Measurements from ENCODE around the gene PODXL2.
"Not testable (repeated sequence)": the region's sequence is repeated elsewhere in the genome, so short reads cannot be mapped to it uniquely, and the experiment has no call there.

Gene PODXL2

DNA sequence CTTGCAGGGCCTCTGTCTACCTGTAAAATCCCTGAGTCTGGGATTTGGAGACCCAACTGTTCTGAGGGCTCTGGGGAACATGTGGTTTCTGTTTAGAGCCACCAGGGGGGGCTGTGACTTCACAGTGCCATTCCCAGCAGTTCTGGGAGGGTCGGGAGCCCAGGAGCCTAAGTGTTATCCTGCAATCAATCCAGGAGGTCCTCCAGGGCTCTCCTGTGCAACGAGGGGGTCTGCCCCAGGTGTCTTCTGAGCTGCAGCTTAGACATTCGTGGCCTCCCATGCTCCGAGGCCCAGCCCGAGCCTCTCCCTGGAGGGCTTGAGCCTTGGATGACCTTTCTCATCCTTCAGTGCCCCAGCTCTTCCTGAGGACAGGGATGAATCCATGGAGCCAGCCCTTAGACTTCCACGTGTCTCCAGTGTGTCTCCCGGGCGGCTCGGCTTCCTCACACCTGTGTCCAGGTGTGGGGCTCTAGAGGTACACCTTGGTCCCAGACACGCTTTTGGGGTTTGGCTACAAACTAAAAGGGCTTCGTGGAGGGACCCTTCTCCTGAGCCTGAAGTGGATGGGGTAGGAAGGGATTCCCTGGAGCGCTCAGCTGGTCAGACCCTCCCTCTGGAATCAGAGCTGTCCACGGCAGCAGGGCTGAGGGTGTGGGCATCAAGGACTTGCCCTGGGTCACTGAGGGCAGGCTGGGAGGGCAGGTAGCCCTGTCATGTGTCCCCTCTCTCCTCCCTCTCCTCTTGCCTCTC lies 23.4 kb downstream of the PODXL2 start:
- DNase-seq (ENCODE audit: low read depth, low spot score), result no peak
- no peak overlapping the region for H3K27ac ChIP-seq

DNA sequence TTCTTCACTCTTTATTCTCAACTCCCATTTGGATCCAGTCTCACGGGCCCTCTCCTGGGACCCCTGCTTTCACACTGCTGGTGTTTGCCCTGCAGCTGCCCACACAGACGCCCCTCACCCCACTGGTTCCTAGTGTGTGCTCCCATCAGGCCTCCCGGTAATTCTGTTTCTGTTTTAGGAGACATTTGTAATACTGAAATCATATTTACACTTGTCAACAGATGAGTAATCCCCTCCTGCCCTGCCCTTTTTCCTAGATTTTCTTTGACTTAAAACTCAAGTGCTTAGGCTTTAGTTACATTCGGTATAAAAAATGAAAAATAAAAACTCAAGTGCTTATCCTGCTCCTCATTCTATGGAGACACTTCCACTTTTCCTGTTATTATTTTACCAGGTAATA lies 25.4 kb downstream of the PODXL2 start:
- H3K27ac ChIP-seq, result no peak overlapping the region
- DNase-seq (ENCODE audit: low read depth, low spot score), result no peak

DNA sequence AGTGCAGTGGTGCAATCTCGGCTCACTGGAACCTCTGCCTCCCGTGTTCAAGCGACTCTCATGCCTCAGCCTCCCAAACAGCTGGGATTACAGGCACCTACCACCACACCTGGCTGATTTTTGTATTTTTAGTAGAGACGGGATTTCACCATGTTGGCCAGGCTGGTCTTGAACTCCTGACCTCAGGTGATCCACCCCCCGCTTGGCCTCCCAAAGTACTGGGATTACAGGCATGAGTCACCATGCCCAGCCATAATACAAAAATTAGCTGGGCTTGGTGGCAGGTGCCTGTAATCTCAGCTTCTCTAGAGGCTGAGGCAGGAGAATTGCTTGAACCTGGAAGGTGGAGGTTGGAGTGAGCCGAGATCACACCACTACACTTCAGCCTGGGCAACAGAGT lies 26.0 kb downstream of the PODXL2 start:
- H3K27ac ChIP-seq; DNase-seq (ENCODE audit: low read depth, low spot score): not testable (repeated sequence)

DNA sequence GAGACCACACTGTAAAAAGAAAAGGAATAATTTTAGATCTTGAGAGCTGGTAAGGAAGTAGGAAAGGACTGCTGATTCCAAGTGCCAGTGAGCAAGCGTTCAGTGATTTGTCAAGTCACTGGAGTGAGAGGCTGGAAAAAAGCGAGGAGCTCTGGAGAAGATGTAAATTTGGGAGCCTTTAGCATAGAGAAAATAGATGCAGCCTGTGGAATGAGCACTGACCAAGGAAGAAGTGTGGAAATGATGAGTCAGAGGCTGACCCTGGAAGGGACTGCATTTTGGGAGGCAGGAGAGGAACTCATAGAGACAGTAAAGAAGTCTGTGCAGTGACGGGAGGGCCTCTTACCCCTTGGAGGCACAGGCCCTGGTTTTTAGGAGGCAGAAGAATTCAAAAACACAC lies 26.7 kb downstream of the PODXL2 start:
- DNase-seq (ENCODE audit: low read depth, low spot score), result no peak
- no peak overlapping the region for H3K27ac ChIP-seq

DNA sequence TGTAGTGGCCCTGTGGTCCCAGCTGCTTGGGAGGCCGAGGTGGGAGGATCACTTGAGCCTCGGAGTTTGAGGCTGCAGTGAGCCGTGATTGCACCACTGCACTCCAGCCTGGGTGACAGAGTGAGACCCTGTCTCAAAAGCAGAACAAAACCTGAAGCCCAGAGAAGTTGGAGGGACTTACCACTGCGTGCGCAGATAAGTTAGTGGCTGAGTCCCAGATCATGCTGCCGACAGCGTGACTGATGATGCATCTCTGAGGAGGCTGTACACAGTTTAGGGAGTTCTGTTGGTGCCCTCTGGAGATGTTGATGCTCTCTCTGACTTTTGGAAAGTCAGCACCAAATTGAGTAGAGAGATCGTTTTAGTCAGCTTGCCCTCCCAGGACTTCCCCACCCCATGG lies 27.9 kb downstream of the PODXL2 start:
- no peak overlapping the region for H3K27ac ChIP-seq
- no peak for DNase-seq (ENCODE audit: low read depth, low spot score)

DNA sequence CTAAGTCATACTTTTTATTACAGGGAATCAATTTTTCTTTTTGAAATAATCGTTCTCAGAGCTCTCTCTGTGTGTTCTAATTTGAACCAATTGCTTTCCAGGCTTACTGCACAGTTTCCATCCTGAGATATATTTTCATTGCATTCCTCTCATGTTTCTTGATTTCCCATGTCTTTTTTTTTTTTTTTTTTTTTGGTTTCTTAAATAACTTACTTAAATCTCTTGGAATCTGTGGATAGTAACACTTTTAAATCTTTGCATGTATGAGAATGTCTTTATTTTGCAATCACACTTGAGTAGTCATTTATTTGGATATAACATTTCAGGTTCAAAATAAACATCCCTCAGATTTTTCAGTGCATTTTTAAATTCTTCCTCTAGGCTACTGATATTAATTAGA lies 29.2 kb downstream of the PODXL2 start:
- H3K27ac ChIP-seq, result no peak overlapping the region
- DNase-seq (ENCODE audit: low read depth, low spot score), result no peak

DNA sequence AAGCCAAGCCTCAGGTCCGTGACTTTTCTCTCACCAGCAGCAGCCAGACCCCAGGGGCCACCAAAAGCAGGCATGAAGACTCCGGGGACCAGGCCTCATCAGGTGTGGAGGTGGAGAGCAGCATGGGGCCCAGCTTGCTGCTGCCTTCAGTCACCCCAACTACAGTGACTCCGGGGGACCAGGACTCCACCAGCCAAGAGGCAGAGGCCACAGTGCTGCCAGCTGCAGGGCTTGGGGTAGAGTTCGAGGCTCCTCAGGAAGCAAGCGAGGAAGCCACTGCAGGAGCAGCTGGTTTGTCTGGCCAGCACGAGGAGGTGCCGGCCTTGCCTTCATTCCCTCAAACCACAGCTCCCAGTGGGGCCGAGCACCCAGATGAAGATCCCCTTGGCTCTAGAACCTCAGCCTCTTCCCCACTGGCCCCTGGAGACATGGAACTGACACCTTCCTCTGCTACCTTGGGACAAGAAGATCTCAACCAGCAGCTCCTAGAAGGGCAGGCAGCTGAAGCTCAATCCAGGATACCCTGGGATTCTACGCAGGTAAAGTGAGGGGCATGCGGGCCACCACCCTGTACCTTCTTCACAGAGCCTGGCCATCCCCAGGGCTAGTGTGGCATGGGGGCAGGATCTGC lies 31.8 kb downstream of the PODXL2 start:
- H3K27ac ChIP-seq, result no peak overlapping the region
- DNase-seq (ENCODE audit: low read depth, low spot score), result no peak

DNA sequence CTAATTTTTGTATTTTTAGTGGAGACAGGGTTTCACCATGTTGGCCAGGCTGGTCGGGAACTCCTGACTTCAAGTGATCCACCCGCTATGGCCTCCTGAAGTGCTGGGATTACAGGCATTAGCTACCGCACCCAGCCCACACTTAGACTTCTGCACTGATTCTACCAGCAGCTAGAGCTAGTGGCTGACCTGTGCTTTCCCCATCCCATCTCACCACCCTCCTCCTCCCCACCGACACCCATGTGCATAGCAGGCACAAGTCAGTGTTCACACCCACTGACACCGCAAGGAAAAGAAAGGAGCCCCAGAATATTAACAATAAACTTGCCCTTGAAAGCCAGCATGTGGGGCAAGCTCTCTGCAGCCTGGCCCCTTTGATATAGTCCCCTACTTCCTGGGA lies 32.6 kb downstream of the PODXL2 start:
- no peak for DNase-seq (ENCODE audit: low read depth, low spot score)
- H3K27ac ChIP-seq, result no peak overlapping the region

DNA sequence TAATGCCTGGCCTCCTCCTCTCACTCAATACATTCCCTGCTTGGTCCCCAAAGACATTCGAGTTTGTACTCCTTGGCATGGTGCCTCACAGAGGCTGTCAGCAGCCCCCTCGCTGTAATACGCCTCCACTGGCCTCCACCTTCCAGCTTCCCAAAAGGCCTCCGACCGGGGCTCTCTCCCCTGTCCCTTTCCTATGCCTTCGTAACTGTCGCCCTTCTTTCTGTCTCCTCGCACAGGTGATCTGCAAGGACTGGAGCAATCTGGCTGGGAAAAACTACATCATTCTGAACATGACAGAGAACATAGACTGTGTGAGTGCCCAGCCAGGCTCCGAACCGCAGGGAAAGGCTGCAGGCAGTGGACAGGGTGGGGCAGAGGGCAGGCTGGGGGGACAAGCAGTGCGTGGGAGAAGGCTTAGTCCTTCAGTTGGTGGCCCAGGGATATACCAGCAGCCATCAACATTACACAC lies 33.0 kb downstream of the PODXL2 start:
- no peak for DNase-seq (ENCODE audit: low read depth, low spot score)
- no peak overlapping the region for H3K27ac ChIP-seq

DNA sequence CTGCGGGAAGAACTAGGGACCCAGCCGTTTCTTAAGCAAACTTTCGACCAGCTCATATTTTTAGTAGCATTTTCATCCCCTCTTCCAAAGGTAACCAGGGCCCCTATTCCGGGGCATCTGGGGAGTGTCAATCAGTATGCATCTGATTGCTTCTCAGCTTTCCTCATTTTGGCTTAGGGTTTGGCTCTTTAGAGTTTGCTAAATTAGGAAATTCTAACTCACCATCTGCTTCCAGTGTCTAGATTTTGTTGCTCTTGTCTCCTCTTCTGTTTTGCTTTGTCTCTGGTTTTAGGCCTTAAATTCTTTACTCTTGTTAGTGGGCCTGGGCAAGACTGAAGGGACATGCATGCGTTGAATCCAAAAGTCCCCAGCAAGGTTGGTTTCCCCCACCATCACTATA lies 34.2 kb downstream of the PODXL2 start:
- no peak for DNase-seq (ENCODE audit: low read depth, low spot score)
- no peak overlapping the region for H3K27ac ChIP-seq

DNA sequence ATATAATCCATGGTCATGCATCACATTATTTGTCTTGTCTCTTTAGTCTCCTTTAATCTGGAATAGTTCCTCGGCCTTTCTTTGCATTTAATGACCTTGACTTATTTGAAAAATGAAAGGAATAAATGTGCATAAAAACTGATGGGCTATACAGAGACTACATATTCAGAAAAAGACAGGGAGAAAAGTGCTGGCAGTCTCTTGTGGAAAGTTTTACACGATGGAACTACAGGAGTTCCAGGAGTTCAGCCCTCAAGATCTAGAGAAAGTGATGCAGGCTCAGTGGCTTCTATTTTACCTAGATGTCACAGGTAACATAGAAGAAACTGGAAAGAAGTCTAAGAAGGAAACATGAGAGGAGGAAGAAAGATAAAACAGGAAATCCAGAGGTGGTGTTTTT lies 36.2 kb downstream of the PODXL2 start:
- no peak for DNase-seq (ENCODE audit: low read depth, low spot score)
- no peak overlapping the region for H3K27ac ChIP-seq

DNA sequence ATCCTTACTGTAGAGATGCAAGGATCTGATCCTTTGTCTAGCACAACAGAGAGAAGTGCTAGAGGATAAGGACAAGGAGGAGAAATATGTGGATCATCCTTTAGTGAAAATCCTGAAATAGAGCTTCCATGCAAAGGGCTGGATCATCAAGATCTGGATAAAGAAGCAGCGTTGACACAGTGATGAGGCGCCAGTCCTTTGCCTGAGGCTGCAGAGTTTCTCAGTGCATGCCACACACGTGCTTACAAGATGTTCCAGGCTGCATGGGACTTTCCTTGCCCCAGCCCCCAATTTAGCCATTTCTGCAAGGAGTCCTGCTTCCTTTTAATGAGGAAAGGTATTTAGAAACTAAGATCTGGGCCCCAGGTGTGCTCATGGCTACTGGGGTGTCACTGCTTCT lies 36.6 kb downstream of the PODXL2 start:
- no peak for DNase-seq (ENCODE audit: low read depth, low spot score)
- H3K27ac ChIP-seq, result no peak overlapping the region

DNA sequence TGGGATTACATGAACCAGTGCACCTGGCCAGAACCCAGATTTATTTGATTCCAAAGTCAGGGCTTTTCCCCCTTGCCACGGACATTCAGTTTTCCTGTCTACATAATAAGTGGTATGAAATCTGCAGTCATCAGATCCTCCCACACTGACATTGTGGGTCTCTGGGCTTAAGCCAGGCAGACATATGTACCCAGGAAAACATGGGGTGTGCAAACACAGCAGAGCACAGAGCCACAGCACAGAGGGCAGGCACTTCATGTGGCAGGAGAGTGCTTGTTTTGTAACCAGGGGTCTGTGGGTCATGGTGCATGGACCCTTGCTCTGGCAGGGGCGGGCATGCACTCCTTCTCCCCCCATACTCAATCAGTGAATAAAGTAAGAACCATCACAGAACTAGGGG lies 37.7 kb downstream of the PODXL2 start:
- DNase-seq (ENCODE audit: low read depth, low spot score), result no peak
- no peak overlapping the region for H3K27ac ChIP-seq

DNA sequence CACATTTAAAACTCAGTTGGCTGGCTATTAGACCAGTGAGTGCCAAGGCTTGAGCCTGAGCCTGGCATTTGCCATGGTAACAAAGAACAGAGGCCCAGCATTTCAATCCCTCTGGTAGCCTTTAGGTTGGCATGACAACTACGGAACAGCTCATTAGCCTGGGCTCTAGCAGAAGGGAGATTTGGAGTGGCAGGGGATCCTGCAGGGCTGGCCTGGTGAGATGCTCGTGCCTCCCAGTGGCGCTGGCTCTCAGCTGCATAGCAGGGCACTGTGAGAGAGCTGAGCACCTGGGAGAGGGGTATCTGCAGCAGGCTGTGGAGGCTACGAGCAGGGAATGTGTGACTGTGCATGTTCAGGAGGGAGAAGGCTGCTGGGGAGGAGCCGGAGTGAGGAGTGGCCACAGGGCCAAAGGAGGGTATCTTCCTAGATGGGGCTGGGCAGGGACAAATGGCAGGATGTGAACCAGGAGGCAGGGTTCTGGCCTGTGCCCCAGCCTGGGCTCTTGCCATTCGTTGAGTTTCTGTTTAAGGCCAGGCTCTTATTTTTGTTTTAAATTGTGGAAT lies 38.2 kb downstream of the PODXL2 start:
- no peak for DNase-seq (ENCODE audit: low read depth, low spot score)
- no peak overlapping the region for H3K27ac ChIP-seq

DNA sequence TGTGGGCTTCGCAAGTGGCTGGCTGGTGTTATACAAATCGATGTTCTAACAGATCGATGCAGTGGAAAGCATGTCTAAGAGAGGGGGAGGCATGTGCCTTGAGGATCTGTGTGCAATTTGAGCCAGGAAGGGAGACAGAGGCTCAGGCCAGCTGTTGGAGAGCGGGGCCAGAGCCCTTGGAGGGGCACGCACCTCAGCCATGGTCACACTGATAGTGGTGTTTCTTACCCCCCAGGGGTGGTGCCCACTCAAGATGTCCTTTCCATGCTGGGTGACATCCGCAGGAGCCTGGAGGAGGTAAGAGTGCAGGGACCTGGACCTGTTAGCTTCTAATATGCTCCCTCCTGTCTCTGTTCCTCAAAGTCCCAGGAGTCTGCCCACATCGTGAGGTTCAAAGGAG lies 39.9 kb downstream of the PODXL2 start:
- no peak overlapping the region for H3K27ac ChIP-seq
- DNase-seq (ENCODE audit: low read depth, low spot score), result no peak

DNA sequence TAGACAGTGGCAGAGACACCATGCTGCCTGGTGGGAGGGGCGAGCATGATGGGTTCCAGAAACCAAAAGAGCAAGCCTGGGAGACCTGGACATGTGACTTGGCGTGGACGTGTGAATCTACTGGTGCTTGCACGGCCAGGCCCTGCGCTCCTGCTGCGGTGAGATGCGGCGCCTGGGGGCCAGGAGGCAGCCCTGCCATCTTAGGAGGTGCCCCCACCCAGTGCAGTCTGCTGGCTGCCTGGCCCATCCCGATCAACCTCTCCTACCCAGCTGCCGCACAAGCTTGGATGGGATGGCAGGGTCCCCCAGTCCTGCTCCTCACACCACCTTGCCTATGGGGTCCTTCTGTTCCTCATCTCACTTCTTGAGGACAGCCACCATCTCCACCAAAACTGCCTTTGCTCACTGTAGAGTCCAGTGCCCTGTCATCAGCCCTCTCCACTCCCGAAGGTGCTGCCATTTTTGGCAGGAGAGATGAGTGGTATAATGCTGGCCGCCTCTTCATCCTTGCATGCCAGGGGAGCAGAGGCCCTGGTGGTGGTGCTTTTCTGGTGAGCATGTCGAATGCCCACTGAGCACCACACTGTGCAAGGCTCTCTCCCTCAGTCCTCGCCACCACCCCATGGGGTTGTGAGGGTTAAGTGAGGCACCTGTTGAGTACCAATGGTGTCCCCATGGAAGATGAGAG lies 40.7 kb downstream of the PODXL2 start:
- no peak for DNase-seq (ENCODE audit: low read depth, low spot score)
- H3K27ac ChIP-seq, result no peak overlapping the region

DNA sequence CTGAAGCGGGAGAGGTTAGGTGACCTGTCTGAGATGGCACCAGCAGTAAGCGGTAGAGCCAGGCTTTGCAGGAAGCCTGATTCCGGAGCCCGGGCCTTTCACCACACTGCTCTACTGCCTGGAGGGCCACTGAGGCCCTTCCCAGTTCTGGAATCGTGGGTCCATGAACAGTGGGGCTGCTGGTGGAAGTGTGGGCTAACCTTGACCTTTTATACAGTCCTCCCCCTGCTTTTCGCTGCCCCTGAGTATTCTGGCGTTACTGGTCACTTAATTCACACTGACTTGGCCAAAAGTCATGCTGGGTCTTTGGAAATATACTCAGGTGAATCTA lies 41.2 kb downstream of the PODXL2 start:
- no peak for DNase-seq (ENCODE audit: low read depth, low spot score)
- H3K27ac ChIP-seq, result no peak overlapping the region

DNA sequence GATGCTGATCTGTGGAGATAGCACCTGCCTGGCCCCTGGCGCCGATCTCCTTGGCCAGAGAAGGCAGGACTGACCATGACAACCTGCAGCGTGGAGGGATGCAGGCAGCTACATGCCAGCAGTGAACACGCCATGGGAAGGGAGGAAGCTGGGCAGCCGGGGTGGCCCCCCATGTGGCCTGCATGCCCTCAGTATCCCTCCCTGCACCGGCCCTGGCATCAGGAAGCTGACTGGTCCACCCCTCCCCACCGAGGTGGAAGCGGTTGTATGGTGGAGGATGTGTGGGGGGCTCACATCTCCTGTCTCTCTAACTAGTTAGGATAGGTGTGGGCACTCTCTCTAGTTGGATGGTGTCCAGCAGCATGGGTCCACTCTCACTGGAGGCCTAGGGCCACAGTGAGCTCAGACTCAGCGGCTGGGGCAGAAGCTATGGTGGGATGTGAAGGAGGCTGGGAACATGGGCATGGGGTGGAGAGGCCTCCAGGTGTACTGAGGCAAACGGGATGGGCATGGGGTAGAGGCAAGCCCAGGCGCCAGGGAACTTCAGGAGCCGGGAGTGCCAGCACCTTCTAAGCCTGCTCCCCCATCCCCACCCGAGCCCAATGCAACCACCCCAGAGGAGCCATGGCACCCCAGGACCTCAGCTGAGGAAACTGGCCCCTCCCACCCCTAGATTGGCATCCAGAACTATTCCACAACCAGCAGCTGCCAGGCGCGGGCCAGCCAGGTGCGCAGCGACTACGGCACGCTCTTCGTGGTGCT lies 42.0 kb downstream of the PODXL2 start:
- H3K27ac ChIP-seq, result no peak overlapping the region
- no peak for DNase-seq (ENCODE audit: low read depth, low spot score)

DNA sequence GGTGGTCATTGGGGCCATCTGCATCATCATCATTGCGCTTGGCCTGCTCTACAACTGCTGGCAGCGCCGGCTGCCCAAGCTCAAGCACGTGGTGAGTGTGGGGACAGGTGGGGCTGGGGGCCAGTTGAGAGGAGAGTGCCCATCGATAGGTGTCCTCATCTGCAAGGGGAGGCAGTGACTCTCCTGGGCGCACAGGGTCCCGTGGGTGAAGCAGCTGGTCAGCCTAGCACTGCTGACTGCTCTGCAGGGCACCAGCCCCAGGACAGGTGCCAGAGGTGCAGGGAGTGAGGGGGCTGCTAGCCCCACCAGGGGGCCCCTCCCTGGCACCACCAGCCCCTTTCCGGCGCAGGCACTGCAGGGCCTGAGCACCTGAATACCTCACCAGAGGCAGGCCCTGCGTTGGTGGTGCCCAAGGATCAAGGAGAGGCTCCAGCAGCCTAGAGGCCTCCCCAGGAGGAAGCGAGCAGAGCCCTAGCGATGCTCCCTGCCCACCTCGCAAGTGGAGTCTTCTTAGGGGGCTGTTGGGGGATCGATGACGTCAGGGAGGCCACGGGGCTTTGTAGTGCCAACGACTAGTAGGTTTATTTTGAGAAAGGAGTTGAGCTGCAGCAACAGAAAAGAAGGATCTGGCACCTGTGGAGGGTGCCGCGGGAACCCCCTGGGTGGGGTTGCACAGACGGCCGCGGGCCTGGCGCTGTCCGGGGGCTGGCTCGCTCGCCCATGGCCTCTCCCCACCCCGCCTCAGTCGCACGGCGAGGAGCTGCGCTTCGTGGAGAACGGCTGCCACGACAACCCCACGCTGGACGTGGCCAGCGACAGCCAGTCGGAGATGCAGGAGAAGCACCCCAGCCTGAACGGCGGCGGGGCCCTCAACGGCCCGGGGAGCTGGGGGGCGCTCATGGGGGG lies 42.8 kb downstream of the PODXL2 start:
- H3K27ac ChIP-seq, result peak overlapping the region; percentile 60
- DNase-seq (ENCODE audit: low read depth, low spot score), result no peak
